HG03432 (cell line): ENCODE data around the gene USP8.
A peak's percentile ranks its signal among the peaks of the same experiment; 100 is the strongest.
"Not testable (repeated sequence)": the region's sequence is repeated elsewhere in the genome, so short reads cannot be mapped to it uniquely, and the experiment has no call there.

Experiments used
- ATAC-seq: cut with Tn5 transposase; IDR thresholded peaks from one replicate; pipeline ENCODE4 v1.9.1; 2021; ENCODE audit warnings: mild to moderate bottlenecking, moderate library complexity; ENCODE audit not compliant: unreplicated experiment

The USP8 gene

GRCh38 chr15:50424066-50424890 lies at the start of gene USP8:
Gene USP8 (plus strand): TSS chr15:50424405. CDS start chr15:50439074, 14,669 bp downstream.
- peak; percentile 96 for ATAC-seq

- ATAC-seq = peak; percentile 98
These were observed 46.1 kb upstream of the USP8 start for GRCh38 chr15:50377867-50378751.

GRCh38 chr15:50378776-50379175 lies 45.4 kb upstream of the USP8 start:
- no peak for ATAC-seq

- not testable (repeated sequence) for ATAC-seq
These were observed 44.8 kb upstream of the USP8 start for GRCh38 chr15:50379413-50379812.

GRCh38 chr15:50380089-50380488 lies 44.1 kb upstream of the USP8 start:
- ATAC-seq = no peak

GRCh38 chr15:50381438-50381837 lies 42.8 kb upstream of the USP8 start:
- ATAC-seq = no peak

GRCh38 chr15:50382408-50382807 lies 41.8 kb upstream of the USP8 start:
- ATAC-seq = not testable (repeated sequence)

- ATAC-seq = peak; percentile 96
These were observed 33.5 kb upstream of the USP8 start for GRCh38 chr15:50390554-50391264.

- not testable (repeated sequence) for ATAC-seq
These were observed 32.6 kb upstream of the USP8 start for GRCh38 chr15:50391561-50391960.

GRCh38 chr15:50411870-50412269 lies 12.3 kb upstream of the USP8 start:
- no peak for ATAC-seq

- ATAC-seq = no peak
These were observed 9.6 kb upstream of the USP8 start for GRCh38 chr15:50414624-50415023.

GRCh38 chr15:50415752-50416404 lies 8.3 kb upstream of the USP8 start:
- ATAC-seq = no peak

- no peak for ATAC-seq
These were observed 7.3 kb upstream of the USP8 start for GRCh38 chr15:50416890-50417289.

GRCh38 chr15:50418041-50418583 lies 6.1 kb upstream of the USP8 start:
- ATAC-seq = no peak

GRCh38 chr15:50425219-50425618 lies 1.0 kb downstream of the USP8 start:
- ATAC-seq = no peak

GRCh38 chr15:50425678-50426246 lies 1.6 kb downstream of the USP8 start:
- ATAC-seq = not testable (repeated sequence)

GRCh38 chr15:50426428-50426827 lies 2.2 kb downstream of the USP8 start:
- no peak for ATAC-seq

- no peak for ATAC-seq
These were observed 7.0 kb downstream of the USP8 start for GRCh38 chr15:50431204-50431603.

- no peak for ATAC-seq
These were observed 8.0 kb downstream of the USP8 start for GRCh38 chr15:50432230-50432629.

GRCh38 chr15:50435772-50436171 lies 11.6 kb downstream of the USP8 start:
- no peak for ATAC-seq
